Activated naive CD4-positive, alpha-beta T cell treated with anti-CD3 and anti-CD28 coated beads, Interleukin-2, amount 50 U/mL, for 16 hours (primary cell): ENCODE data around the gene DAB2IP.
"Not testable (repeated sequence)": the region's sequence is repeated elsewhere in the genome, so short reads cannot be mapped to it uniquely, and the experiment has no call there.

Source experiments
- DNase-seq: peaks from one replicate; pipeline ENCODE4 v3.0.0-alpha.2; 2020

The DAB2IP gene

GRCh38 chr9:121626012-121626411 is 25.4 kb upstream of the DAB2IP start:
- no peak for DNase-seq

- no peak for DNase-seq
Measured at GRCh38 chr9:121627427-121627826, 24.0 kb upstream of the DAB2IP start.

- DNase-seq: no peak
Measured at GRCh38 chr9:121628401-121628800, 23.0 kb upstream of the DAB2IP start.

DNA sequence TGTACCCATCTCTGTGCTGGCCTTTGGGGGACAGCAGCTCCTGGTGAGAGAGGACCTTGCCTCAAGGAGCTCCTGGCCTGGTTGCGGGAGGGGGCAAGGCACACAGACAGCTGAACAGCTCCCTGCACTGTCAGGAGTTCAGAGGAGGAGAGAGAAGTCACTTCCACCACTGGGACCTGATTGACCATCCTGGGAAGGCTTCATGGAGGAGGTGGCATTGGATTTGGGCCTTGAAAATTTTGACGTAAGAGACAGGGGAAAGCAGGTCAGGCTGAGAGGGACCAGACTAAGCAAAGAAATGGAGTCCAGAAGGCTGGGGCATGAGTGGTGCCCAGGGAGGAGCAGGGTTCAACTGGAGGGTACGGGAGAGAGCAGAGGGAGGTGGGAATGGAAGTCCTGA is 20.3 kb upstream of the DAB2IP start:
- DNase-seq: no peak

DNA sequence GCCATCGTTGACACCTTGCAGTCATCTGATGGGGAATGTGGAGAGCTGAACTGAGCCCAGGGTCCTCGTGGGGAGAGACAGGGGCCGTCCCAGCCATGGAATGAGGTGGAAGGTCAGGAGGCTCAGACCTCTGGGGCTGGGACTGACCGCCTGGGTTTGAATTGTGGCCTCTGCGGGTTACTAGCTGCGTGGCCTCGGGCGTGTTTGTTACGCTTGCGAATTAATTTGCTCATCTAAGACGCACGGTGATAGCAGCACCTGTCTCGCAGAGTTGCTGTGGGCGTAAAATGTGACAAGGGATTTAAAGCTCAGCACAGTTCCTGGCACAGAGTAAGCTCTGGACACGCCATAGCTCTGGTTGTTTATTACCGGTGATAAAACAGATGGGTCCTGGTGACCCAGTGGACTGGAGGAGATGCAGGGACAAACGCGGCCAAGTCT is 19.4 kb upstream of the DAB2IP start:
- DNase-seq: no peak

GRCh38 chr9:121633119-121633714 is 18.2 kb upstream of the DAB2IP start:
- no peak for DNase-seq

GRCh38 chr9:121633736-121634135 is 17.7 kb upstream of the DAB2IP start:
- DNase-seq: no peak

DNA sequence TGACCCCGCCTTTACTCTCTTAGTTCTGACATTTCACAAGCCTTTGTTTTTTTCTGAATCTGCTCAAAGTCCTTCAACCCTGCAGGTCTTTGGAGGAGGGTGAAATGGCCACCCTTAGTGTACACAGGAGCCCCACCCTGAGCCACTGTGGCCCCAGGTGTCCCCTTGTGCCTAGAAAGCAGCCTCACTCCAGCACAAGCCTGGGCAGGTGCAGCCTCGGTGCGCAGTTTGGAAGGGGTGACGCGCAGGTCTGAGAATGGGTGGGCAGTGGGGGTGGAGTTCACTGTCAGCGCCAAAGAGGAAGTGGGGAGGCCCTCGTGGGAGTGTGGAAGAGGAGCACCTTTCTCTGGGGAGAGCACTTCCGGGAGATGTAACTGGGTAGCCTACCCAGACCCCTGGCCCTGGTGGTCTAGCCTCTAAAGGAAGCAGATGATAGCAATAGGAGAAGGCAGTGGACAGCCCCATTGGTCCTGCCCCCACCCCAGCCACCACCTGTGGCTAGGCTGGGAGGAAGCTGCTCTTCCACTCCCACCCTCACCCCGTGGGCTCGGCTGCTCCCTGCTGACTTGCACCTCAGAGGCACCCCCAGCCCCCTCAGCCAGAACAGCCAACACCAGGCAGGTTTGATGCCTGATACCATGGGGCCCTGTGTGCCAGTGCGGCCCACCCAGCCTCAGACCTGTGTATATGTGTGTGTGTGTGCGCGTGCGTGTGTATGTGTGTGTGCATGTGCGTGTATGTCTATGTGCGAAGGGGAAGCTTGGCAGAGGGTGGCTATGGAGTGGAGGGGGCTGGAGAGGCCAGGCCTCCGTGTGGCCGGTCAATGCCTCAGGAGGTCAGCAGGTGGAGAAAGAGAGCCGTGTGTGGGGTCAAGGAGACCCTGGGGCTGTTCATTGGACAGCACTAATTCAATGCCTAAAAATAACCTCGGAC is 16.8 kb upstream of the DAB2IP start:
- DNase-seq: no peak

- no peak for DNase-seq
Measured at GRCh38 chr9:121635300-121635876, 16.0 kb upstream of the DAB2IP start.

GRCh38 chr9:121636341-121636865 is 15.0 kb upstream of the DAB2IP start:
- no peak for DNase-seq

DNA sequence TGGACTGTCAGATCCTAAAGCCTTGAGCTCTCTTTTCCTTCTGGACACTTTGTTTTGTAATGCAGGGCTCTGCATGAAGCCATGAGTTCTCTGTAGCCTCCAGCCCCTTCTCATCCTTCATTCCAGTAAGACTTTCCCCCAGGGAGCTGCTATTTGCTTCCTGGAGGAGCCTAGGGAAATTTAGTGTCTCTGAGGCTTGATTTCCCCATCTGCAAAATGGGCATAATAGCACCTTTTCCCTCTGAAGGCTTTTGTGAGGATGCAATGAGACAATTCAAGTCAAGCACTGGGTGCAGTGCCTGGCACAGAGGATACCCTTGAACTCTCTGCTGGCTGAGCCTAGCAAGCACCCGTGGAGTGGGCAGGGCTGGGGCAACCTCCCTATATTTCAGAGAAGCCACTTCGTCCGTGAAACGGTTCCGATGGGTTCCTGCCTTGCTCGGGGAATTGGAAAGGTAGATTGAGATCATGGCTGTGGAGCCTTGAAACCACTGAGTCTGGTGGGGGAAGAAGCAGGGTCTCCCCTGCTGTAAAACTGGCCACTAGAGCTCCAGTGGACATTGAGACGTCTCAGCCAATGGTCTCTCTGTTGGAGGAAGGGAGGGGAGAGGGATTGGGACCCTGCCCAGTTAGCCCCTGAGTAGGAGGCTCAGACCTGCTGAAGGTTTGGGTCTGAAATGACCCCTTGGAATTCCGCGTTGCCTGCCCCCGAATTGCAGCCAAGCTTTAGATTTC is 14.3 kb upstream of the DAB2IP start:
- DNase-seq: no peak

DNA sequence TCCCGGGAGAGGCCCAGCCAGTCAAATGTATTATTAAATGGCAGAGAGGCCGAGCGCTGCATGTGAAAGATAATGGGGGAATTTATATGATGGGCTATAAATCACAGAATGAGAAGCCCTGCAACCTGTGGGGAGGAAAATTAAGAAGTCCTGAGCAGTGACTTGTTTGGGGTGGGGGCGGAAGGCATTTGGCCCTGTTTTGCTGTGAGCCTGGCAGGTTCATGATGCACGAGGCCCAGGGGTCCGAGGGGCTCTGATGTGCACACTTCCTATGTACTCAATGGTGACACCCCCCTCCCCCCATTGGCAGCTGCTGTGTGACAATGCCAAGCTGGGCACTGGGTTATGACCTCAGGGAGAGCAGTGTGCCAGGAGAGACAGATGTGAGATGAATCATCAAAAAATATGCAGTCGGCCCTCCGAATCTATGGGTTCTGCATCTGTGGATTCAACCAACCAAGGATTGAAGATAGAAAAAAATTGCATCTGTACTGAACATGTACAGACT is 13.7 kb upstream of the DAB2IP start:
- no peak for DNase-seq

GRCh38 chr9:121638399-121638798 is 13.0 kb upstream of the DAB2IP start:
- no peak for DNase-seq

DNA sequence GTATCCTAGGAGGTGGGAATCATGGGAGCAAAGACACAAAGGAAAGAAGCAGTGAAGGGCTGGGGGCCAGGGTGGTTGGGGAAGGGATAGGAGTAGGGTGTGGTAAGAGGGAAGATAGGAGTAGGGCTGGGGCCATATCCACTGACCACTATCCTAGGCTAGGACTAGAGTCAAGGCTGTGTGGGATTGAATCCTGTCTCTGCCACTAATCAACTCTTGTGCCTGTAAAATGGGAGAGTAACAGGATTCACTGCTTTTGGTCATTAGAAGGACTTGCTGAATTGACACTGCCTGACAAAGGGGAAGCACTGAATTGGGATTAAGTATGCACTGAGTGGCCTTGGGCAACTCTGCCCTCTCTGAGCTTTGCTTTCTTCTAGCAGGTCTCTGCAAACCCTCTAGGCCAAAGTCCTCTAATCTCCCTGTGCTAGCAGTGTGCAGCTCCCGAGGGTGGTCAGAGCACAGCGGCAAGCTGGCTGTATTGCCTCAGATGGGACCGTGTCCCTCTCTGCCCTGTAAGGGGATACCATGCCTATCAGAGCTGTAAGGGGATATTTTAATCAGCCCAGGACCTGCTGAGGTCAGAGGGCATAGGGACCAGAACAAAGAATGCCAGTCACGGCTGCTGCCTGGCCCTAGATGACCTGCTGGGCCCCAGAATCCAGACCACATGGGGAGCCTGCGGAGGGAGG is 12.4 kb upstream of the DAB2IP start:
- no peak for DNase-seq

- no peak for DNase-seq
Measured at GRCh38 chr9:121639619-121640018, 11.8 kb upstream of the DAB2IP start.

GRCh38 chr9:121640076-121640475 is 11.4 kb upstream of the DAB2IP start:
- DNase-seq: no peak

DNA sequence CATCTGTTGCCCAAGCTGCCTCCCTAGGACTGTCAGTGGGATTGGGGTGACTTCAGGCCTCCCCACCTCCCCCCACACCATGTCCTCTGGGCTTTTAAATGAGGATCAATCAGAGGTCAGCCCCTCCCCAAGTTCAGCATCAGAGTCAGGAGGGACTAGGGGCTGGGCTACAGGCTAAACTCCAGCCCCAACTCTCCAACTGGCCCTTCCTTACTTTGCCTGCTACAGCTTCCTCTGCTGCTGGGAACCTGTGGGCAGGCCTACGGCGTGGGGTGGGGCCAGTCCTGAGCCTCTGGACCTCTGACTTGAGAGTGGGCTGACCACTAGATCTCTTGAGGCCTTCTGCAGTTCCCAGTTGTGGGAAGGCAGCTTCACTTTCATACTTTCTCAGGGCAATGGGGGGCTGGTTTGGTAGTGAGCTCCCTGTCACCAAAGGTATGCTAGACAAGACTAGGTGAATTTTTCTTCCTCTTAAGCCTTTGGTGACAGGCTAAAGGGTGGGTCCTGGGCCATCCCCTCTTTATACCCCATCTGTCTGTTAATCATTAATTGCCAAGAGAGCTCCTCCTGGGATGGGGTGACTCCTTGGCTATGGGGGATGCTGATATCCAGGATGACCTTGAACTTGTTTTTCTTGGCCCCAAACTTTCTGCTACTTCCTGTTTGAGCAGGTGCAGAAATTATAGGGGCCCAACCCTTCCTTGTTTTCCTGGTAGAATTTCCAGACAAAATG is 10.8 kb upstream of the DAB2IP start:
- no peak for DNase-seq

GRCh38 chr9:121641224-121641611 is 10.2 kb upstream of the DAB2IP start:
- DNase-seq: no peak

DNA sequence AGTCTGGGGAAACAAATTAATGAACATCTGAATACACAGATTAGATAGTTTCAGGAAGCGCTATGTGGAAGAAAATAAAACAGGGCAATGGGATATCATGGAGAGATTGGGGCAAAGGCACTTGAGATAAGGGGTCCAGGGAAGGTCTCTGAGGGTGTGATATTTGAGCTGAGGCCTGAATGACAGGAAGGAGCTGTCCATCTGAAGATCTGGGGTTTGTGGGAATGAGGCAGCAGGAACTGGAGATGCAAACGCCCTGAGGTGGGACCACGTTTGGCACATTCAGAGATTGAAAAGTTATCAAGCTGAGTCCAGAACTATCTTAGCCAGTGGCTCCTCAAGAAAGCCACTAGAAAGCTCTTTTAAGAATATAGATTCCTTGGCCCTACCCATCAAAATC is 8.7 kb upstream of the DAB2IP start:
- no peak for DNase-seq

GRCh38 chr9:121643473-121643872 is 8.0 kb upstream of the DAB2IP start:
- no peak for DNase-seq

DNA sequence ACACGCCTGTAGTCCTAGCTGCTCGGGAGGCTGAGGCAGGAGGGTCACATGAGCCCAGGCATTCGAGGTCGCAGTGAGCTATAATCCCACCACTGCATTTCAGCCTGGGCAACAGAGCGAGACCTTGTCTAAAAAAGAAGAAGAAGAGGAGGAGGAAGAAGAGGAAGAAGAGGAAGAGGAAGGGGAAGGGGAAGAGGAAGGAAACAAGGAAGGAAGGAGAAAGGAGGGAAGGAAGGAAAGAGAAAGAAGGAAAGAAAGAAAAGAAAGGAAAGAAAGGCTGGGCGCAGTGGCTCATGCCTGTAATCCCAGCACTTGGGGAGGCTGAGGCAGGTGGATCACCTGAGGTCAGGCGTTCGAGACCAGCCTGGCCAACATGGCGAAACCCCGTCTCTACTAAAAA is 7.4 kb upstream of the DAB2IP start:
- not testable (repeated sequence) for DNase-seq

DNA sequence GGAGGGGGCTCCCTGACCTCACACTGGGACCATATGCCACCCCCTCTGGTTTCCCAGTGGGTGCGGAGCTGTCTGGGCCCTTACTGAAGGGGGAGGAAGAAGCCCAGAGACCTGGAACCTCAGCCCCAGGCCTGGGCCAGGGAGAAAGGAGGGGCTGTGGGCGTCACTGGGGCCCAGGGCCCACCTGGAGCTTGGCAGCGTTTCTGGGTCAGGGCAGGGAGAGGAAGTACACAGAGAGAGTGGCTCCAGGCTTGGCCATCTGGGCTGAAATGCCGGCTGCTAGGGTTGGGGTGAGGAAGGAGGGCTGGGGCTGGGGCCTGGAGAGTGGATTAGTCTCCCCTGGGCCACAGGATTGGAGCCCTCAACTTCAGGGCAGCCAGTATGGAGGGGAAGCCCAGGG is 6.4 kb upstream of the DAB2IP start:
- DNase-seq: no peak
